CD4-positive, alpha-beta memory T cell (primary cell): ENCODE results near the gene LRRC28. TPM values are rescaled to one million over a fixed set of nuclear protein-coding genes. Genes with fewer than 3 reads are reported as not detected.
A peak's percentile ranks its signal among the peaks of the same experiment; 100 is the strongest.

ENCODE experiments used
- CTCF ChIA-PET: fragments of 350-600 bp; sonication (Branson Sonifier 250); formaldehyde crosslinking; loops from one replicate; lab custom pipeline; 2021; ENCODE audit warnings: inconsistent platforms; ENCODE audit not compliant: partially characterized antibody; lab: Charles Lee
- POLR2A ChIA-PET: fragments of 350-600 bp; sonication (Branson Sonifier 250); formaldehyde crosslinking; loops from one replicate; lab custom pipeline; 2021; ENCODE audit not compliant: partially characterized antibody; lab: Charles Lee
- DNase-seq, 5 donors: peaks; one replicate each; pipeline versions ENCODE4 v3.0.0 to v3.0.0-alpha.2; 2020 to 2022; ENCODE audit warnings: mixed read lengths in 1 of 5
- H3K27ac ChIP-seq: one replicate; pipeline ENCODE4 v1.7.0; 2013; ENCODE audit warnings: low read depth, low read length
- H3K27me3 ChIP-seq: 2 replicates; pipeline ENCODE4 v1.7.0; 2013; ENCODE audit warnings: mild to moderate bottlenecking, low read length, moderate library complexity; ENCODE audit not compliant: insufficient read depth
- H3K36me3 ChIP-seq: 2 replicates; pipeline ENCODE4 v1.7.0; 2013; ENCODE audit warnings: mild to moderate bottlenecking, low read length, moderate library complexity; ENCODE audit not compliant: insufficient read depth
- H3K4me1 ChIP-seq: 2 replicates; pipeline ENCODE4 v1.7.0; 2013; ENCODE audit warnings: mild to moderate bottlenecking, low read length, moderate library complexity; ENCODE audit not compliant: insufficient read depth
- H3K4me3 ChIP-seq, 2 donors: one replicate each; pipeline ENCODE4 v1.7.0; 2013; ENCODE audit warnings: low read length in 2 of 2, mild to moderate bottlenecking in 1 of 2
- H3K9me3 ChIP-seq, 2 donors: one replicate each; pipeline ENCODE4 v1.7.0; 2013; ENCODE audit warnings: low read length in 2 of 2, control low read depth in 1 of 2; ENCODE audit not compliant: control insufficient read depth in 1 of 2
- H3K27ac Mint-ChIP-seq, 7 donors: one replicate each; pipeline ENCODE4 v1.8.0; 2020 to 2021; ENCODE audit warnings: mixed read lengths in 7 of 7, mild to moderate bottlenecking in 6 of 7, inconsistent platforms in 3 of 7, moderate library complexity in 3 of 7
- H3K27me3 Mint-ChIP-seq, 2 donors: one replicate each; pipeline ENCODE4 v1.8.0; 2020 to 2021; ENCODE audit warnings: mixed read lengths in 2 of 2
- H3K36me3 Mint-ChIP-seq, 2 donors: one replicate each; pipeline ENCODE4 v1.8.0; 2020 to 2021; ENCODE audit warnings: mixed read lengths in 2 of 2, inconsistent platforms in 1 of 2, mild to moderate bottlenecking in 1 of 2
- H3K4me1 Mint-ChIP-seq, 4 donors: one replicate each; pipeline ENCODE4 v1.8.0; 2020 to 2021; ENCODE audit warnings: mixed read lengths in 4 of 4, mild to moderate bottlenecking in 1 of 4
- H3K4me3 Mint-ChIP-seq, 8 donors: one replicate each; pipeline ENCODE4 v1.8.0; 2020 to 2021; ENCODE audit warnings: mixed read lengths in 8 of 8, mild to moderate bottlenecking in 7 of 8, moderate library complexity in 6 of 8, inconsistent platforms in 3 of 8
- H3K9me3 Mint-ChIP-seq, 8 donors: one replicate each; pipeline ENCODE4 v1.8.0; 2020 to 2021; ENCODE audit warnings: mixed read lengths in 8 of 8, mild to moderate bottlenecking in 5 of 8, inconsistent platforms in 3 of 8, moderate library complexity in 1 of 8
- intact Hi-C: fragments of 100-400 bp; cut with micrococcal nuclease; formaldehyde crosslinking; loops from one replicate; pipeline ENCODE4 v1.15.1; 2023
- polyA plus RNA-seq, 2 donors: library from polyadenylated mRNA; unstranded; fragments of 300-500 nt; fragmentation: Illumina TruSeq; gene quantifications; one replicate each; pipeline ENCODE4 v1.2.3, GENCODE V29; 2021
- total RNA-seq, 2 experiments: library from RNA; stranded (reverse); gene quantifications; one replicate each; pipeline ENCODE4 v1.2.3, GENCODE V29; 2021

The LRRC28 gene
- total and polyA plus RNA-seq, 4 experiments from 2014 or later: 16.4 to 27.1 (median 19.2) TPM

DNA sequence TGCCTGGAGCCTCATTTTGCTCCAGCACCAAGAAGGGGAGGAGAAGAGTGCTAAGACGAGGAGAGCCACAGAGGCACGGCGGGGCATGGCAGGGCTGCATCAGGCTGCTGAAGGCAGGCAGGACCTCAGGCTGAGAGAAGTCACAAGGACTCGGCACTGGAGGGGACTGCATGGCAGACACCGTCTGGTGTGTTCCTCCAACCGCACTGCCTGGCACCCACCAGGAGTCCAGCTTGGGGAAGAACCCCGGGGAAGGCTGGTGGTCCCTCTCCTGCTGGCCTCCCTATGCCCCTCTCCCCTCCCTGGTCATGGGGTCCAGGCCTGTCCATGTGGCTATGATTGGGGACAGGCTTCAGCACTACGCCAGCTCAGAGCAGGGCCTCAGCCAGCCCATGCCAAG, 161.3 kb downstream of the LRRC28 start:
- H3K4me1 ChIP-seq: peaks cover 7% of the 10 kb centered on the region
- Mint-ChIP-seq H3K4me1 (peaks cover 5 to 20% (median 6%) of the 10 kb centered on the region in 4 donors), H3K9me3 (no peaks in the 10 kb centered on the region), H3K36me3 (no peaks in the 10 kb centered on the region), H3K27ac (no peak overlapping the region), H3K27me3 (no peaks in the 10 kb centered on the region), H3K4me3 (peak overlapping the region in 1 of 8 donors; percentile 5)
- no peaks in the 10 kb centered on the region for H3K9me3 ChIP-seq
- DNase-seq: no peak
- no peak overlapping the region for H3K27ac ChIP-seq
- intact Hi-C loops: no loop called here
- no peaks in the 10 kb centered on the region for H3K27me3 ChIP-seq
- H3K4me3 ChIP-seq: no peak overlapping the region
- no peaks in the 10 kb centered on the region for H3K36me3 ChIP-seq
- ChIA-PET CTCF (no interaction called here), POLR2A (interaction anchor here (0.6 kb wide), 1 partner anchor 128 kb away, joined by 3 read pairs; no protein-coding TSS in a partner anchor)

- H3K9me3 Mint-ChIP-seq: peaks cover 0 to 5% (median 2%) of the 10 kb centered on the region in 8 donors
- H3K27ac Mint-ChIP-seq: no peak overlapping the region
- Histone ChIP-seq H3K27me3 (no peaks in the 10 kb centered on the region), H3K9me3 (no peaks in the 10 kb centered on the region), H3K4me3 (no peak overlapping the region), H3K4me1 (no peaks in the 10 kb centered on the region), H3K36me3 (no peaks in the 10 kb centered on the region), H3K27ac (no peak overlapping the region)
- CTCF ChIA-PET: no interaction called here
- no peaks in the 10 kb centered on the region for H3K36me3 Mint-ChIP-seq
- H3K4me3 Mint-ChIP-seq: no peak overlapping the region
- H3K4me1 Mint-ChIP-seq: peaks cover 0 to 4% (median under 1%) of the 10 kb centered on the region in 4 donors
- no peaks in the 10 kb centered on the region for H3K27me3 Mint-ChIP-seq
- no peak for DNase-seq
- POLR2A ChIA-PET: interaction anchor here (1.0 kb wide), 1 partner anchor 21 kb away, joined by 3 read pairs; no protein-coding TSS in a partner anchor
- intact Hi-C loops: no loop called here
Observed at GRCh38 chr15:99413955-99414754, 162.9 kb downstream of the LRRC28 start.

GRCh38 chr15:99414755-99415731, 163.8 kb downstream of the LRRC28 start:
- no peaks in the 10 kb centered on the region for H3K27me3 Mint-ChIP-seq

GRCh38 chr15:99416191-99417188, 165.2 kb downstream of the LRRC28 start:
- ChIA-PET POLR2A (no interaction called here), CTCF (interaction anchor here (0.7 kb wide), 1 partner anchor 28 kb away, joined by 3 read pairs; no protein-coding TSS in a partner anchor)
- intact Hi-C loops: no loop called here
- no peak overlapping the region for H3K27ac ChIP-seq
- H3K27ac Mint-ChIP-seq: no peak overlapping the region
- peaks cover 0 to 7% (median 2%) of the 10 kb centered on the region in 8 donors for H3K9me3 Mint-ChIP-seq
- no peak for DNase-seq
- no peaks in the 10 kb centered on the region for H3K36me3 Mint-ChIP-seq
- no peaks in the 10 kb centered on the region for H3K36me3 ChIP-seq
- H3K9me3 ChIP-seq: no peaks in the 10 kb centered on the region
- H3K4me3 Mint-ChIP-seq: no peak overlapping the region
- H3K27me3 Mint-ChIP-seq: no peaks in the 10 kb centered on the region
- no peak overlapping the region for H3K4me3 ChIP-seq
- peaks cover 8% of the 10 kb centered on the region for H3K4me1 ChIP-seq
- H3K4me1 Mint-ChIP-seq: peaks cover 11 to 14% (median 12%) of the 10 kb centered on the region in 4 donors
- H3K27me3 ChIP-seq: no peaks in the 10 kb centered on the region

More at GRCh38 chr15:99414755-99415731, 163.8 kb downstream of the LRRC28 start:
- no peaks in the 10 kb centered on the region for H3K9me3 ChIP-seq
- H3K4me1 Mint-ChIP-seq: peaks cover 0 to 4% (median 0%) of the 10 kb centered on the region in 4 donors
- no peaks in the 10 kb centered on the region for H3K27me3 ChIP-seq
- intact Hi-C loops: no loop called here
- DNase-seq: no peak
- no peak overlapping the region for H3K4me3 Mint-ChIP-seq
- H3K9me3 Mint-ChIP-seq: peaks cover 0 to 6% (median 2%) of the 10 kb centered on the region in 8 donors
- no peak overlapping the region for H3K27ac ChIP-seq
- H3K36me3 ChIP-seq: no peaks in the 10 kb centered on the region
- CTCF ChIA-PET: no interaction called here
- H3K36me3 Mint-ChIP-seq: no peaks in the 10 kb centered on the region
- no peaks in the 10 kb centered on the region for H3K4me1 ChIP-seq
- POLR2A ChIA-PET: interaction anchor here (1.0 kb wide), 1 partner anchor 20 kb away, joined by 3 read pairs; no protein-coding TSS in a partner anchor
- no peak overlapping the region for H3K27ac Mint-ChIP-seq
- no peak overlapping the region for H3K4me3 ChIP-seq

- peak overlapping the region; percentile 32 to 81 (median 68) for H3K4me3 Mint-ChIP-seq
- H3K36me3 Mint-ChIP-seq: no peaks in the 10 kb centered on the region
- H3K4me3 ChIP-seq: peak overlapping the region in 1 of 2 donors; percentile 18
- H3K4me1 ChIP-seq: peaks cover 49% of the 10 kb centered on the region
- peaks cover 0 to 10% (median 4%) of the 10 kb centered on the region in 8 donors for H3K9me3 Mint-ChIP-seq
- H3K27ac Mint-ChIP-seq: peak overlapping the region; percentile 75 to 94 (median 89)
- no peaks in the 10 kb centered on the region for H3K9me3 ChIP-seq
- no peaks in the 10 kb centered on the region for H3K36me3 ChIP-seq
- no peak overlapping the region for H3K27ac ChIP-seq
- peak in 4 of 5 donors; percentile 29 to 64 (median 46) for DNase-seq
- CTCF ChIA-PET: interaction anchor here (0.9 to 2.4 kb wide), 4 partner anchors 12 to 77 kb away, joined by 3 to 10 read pairs (median 4); no protein-coding TSS in a partner anchor
- no peaks in the 10 kb centered on the region for H3K27me3 ChIP-seq
- POLR2A ChIA-PET: interaction anchor here (0.8 to 1.7 kb wide), 8 partner anchors 9 to 151 kb away, joined by 3 to 10 read pairs (median 4); partner anchors contain the start of gene MEF2A
- no peaks in the 10 kb centered on the region for H3K27me3 Mint-ChIP-seq
- intact Hi-C loops: loop anchor here (1.0 kb wide), 1 partner anchor 23 kb away; no protein-coding TSS in a partner anchor
- peaks cover 22 to 55% (median 46%) of the 10 kb centered on the region in 4 donors for H3K4me1 Mint-ChIP-seq
Observed at GRCh38 chr15:99421172-99421656, 169.9 kb downstream of the LRRC28 start.

DNA sequence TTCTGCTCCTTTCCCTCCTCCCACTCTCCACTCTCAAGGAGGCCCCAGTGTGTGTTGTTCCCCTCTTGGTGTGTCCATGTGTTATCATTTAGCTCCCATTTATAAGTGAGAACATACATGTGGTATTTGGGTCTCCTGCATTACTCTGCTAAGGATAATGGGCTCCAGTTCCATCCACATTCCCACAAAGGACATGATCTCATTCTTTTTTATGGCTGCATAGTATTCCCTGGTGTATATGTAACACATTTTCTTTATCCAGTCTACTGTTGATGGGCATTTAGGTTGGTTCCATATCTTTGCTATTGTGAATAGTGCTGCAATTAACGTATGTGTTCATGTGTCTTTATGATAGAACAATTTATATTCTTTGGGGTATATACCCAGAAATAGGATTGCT, 170.5 kb downstream of the LRRC28 start:
- no peak overlapping the region for H3K4me3 ChIP-seq
- ChIA-PET CTCF (interaction anchor here (0.9 to 2.4 kb wide), 3 partner anchors 12 to 29 kb away, joined by 3 to 10 read pairs (median 3); no protein-coding TSS in a partner anchor), POLR2A (interaction anchor here (0.8 to 1.7 kb wide), 8 partner anchors 9 to 151 kb away, joined by 3 to 10 read pairs (median 4); partner anchors contain the start of gene MEF2A)
- no peaks in the 10 kb centered on the region for H3K36me3 Mint-ChIP-seq
- no peaks in the 10 kb centered on the region for H3K27me3 ChIP-seq
- peak overlapping the region in 5 of 8 donors; percentile 21 to 81 (median 68) for H3K4me3 Mint-ChIP-seq
- H3K9me3 ChIP-seq: no peaks in the 10 kb centered on the region
- peaks cover 0 to 10% (median 4%) of the 10 kb centered on the region in 8 donors for H3K9me3 Mint-ChIP-seq
- intact Hi-C loops: loop anchor here (1.0 kb wide), 1 partner anchor 23 kb away; no protein-coding TSS in a partner anchor
- H3K4me1 ChIP-seq: peaks cover 51% of the 10 kb centered on the region
- H3K27ac ChIP-seq: no peak overlapping the region
- no peaks in the 10 kb centered on the region for H3K36me3 ChIP-seq
- H3K27ac Mint-ChIP-seq: peak overlapping the region in 6 of 7 donors; percentile 47 to 94 (median 84)
- H3K4me1 Mint-ChIP-seq: peaks cover 22 to 61% (median 46%) of the 10 kb centered on the region in 4 donors
- no peak for DNase-seq
- H3K27me3 Mint-ChIP-seq: no peaks in the 10 kb centered on the region
